ENCODE results near the gene SDC3.

- TF ChIP-seq POLR2A (IDR thresholded peaks at IDR 0.05), result no peak
- no peak for TF ChIP-seq CTCF (IDR thresholded peaks at IDR 0.05)
Observed at GRCh38 chr1:30928171-30928570, 19.6 kb upstream of the SDC3 start.

Data from heart left ventricle (tissue), 13 donors.